GM12892 (cell line): Measurements from ENCODE around the gene DOCK6. TPM values are rescaled to one million over a fixed set of nuclear protein-coding genes. Genes with fewer than 3 reads are reported as not detected.

Experiments used
- DNase-seq: peaks from one replicate; pipeline ENCODE4 v3.0.0; 2011; ENCODE audit not compliant: insufficient read length
- FAIRE-seq: peaks from 2 replicates; lab custom pipeline; 2011; peaks lifted over from hg19 to GRCh38; lab: Jason Lieb, UNC
- POLR2A ChIP-seq: IDR thresholded peaks from 2 replicates; pipeline ENCODE4 v1.6.1; 2011; ENCODE audit warnings: low read depth, low read length, control low read depth
- POLR2AphosphoS5 ChIP-seq: IDR thresholded peaks from 2 replicates; pipeline ENCODE4 v1.6.1; 2011; ENCODE audit warnings: low read depth, low read length, control low read depth
- TAF1 ChIP-seq: IDR thresholded peaks from 2 replicates; pipeline ENCODE4 v1.6.1; 2011; ENCODE audit warnings: low read depth, mild to moderate bottlenecking, control low read depth, low read length, borderline replicate concordance
- polyA plus RNA-seq: library from polyadenylated mRNA; unstranded; fragments of >200 nt; gene quantifications from one replicate; pipeline ENCODE4 v1.2.1, GENCODE V29; 2012; ENCODE audit warnings: missing spikeins, inconsistent platforms; ENCODE audit not compliant: missing spikeins

The DOCK6 gene, protein sequence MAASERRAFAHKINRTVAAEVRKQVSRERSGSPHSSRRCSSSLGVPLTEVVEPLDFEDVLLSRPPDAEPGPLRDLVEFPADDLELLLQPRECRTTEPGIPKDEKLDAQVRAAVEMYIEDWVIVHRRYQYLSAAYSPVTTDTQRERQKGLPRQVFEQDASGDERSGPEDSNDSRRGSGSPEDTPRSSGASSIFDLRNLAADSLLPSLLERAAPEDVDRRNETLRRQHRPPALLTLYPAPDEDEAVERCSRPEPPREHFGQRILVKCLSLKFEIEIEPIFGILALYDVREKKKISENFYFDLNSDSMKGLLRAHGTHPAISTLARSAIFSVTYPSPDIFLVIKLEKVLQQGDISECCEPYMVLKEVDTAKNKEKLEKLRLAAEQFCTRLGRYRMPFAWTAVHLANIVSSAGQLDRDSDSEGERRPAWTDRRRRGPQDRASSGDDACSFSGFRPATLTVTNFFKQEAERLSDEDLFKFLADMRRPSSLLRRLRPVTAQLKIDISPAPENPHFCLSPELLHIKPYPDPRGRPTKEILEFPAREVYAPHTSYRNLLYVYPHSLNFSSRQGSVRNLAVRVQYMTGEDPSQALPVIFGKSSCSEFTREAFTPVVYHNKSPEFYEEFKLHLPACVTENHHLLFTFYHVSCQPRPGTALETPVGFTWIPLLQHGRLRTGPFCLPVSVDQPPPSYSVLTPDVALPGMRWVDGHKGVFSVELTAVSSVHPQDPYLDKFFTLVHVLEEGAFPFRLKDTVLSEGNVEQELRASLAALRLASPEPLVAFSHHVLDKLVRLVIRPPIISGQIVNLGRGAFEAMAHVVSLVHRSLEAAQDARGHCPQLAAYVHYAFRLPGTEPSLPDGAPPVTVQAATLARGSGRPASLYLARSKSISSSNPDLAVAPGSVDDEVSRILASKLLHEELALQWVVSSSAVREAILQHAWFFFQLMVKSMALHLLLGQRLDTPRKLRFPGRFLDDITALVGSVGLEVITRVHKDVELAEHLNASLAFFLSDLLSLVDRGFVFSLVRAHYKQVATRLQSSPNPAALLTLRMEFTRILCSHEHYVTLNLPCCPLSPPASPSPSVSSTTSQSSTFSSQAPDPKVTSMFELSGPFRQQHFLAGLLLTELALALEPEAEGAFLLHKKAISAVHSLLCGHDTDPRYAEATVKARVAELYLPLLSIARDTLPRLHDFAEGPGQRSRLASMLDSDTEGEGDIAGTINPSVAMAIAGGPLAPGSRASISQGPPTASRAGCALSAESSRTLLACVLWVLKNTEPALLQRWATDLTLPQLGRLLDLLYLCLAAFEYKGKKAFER (N-terminal part only)
- polyA plus RNA-seq, result 8.0 TPM

- DNase-seq, result no peak
- no peak for TF ChIP-seq POLR2A
- no peak for TF ChIP-seq TAF1
- no peak for TF ChIP-seq POLR2AphosphoS5
Measured at GRCh38 chr19:11261971-11262839, at the start of gene DOCK6. Gene DOCK6, minus strand, starts transcription at chr19:11262524. Its CDS starts 84 bp downstream, at chr19:11262440.

GRCh38 chr19:11306337-11306736, 44.0 kb upstream of the DOCK6 start:
- no peak for FAIRE-seq
- TF ChIP-seq POLR2A (no peak), POLR2AphosphoS5 (no peak), TAF1 (no peak)
- no peak for DNase-seq

More at GRCh38 chr19:11261971-11262839, at the start of gene DOCK6:
- FAIRE-seq, result no peak

GRCh38 chr19:11304936-11305335, 42.6 kb upstream of the DOCK6 start:
- DNase-seq (no peak), FAIRE-seq (no peak)
- TF ChIP-seq POLR2AphosphoS5 (no peak), POLR2A (no peak), TAF1 (no peak)

- FAIRE-seq (no peak), DNase-seq (no peak)
- TF ChIP-seq POLR2AphosphoS5, result no peak
- TF ChIP-seq TAF1, result no peak
- no peak for TF ChIP-seq POLR2A
Measured at GRCh38 chr19:11300811-11301120, 38.4 kb upstream of the DOCK6 start.

DNA sequence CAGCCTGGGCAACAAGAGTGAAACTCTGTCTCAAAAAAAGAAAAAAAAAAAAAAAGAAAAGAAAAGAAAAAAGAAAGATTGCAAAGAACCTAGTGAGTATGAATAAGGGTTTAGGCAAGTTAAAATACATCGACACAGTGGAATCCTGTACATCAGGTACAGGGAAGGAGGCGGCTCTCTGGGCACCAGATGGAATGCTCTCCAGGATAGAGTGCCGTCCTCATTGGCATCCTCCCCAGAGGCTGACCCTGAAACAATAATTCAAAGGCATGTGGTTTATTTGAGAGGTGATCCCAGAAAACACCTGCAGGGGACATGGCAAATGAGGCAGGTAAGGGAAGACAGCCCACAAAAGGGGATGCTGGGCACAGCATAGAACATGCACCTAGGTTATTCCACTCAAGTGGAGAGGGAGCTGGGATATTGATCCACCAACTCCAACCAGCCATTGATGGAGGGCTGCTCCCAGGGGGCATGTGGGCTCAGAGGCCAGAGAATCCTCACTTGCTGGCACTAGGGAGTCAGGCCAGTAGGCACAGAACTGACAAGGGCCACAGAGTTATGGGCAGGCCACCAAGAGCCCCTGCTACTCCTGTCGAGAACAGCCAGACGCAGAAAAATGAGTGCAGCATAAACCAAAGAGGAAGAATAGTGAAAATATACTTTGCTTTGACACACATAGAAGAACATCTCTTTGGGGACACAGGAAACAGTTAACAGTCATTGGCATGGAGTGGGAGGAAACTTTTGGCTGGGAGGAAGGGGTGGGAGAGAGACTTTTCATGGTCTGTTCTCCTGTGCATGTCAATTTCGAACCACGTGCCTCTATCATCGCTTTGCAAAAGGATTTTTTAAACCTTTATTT, 37.9 kb upstream of the DOCK6 start:
- DNase-seq (no peak), FAIRE-seq (no peak)
- TF ChIP-seq TAF1 (no peak), POLR2AphosphoS5 (no peak), POLR2A (no peak)

GRCh38 chr19:11296264-11296663, 33.9 kb upstream of the DOCK6 start:
- FAIRE-seq, result no peak
- no peak for TF ChIP-seq TAF1
- no peak for TF ChIP-seq POLR2AphosphoS5

DNA sequence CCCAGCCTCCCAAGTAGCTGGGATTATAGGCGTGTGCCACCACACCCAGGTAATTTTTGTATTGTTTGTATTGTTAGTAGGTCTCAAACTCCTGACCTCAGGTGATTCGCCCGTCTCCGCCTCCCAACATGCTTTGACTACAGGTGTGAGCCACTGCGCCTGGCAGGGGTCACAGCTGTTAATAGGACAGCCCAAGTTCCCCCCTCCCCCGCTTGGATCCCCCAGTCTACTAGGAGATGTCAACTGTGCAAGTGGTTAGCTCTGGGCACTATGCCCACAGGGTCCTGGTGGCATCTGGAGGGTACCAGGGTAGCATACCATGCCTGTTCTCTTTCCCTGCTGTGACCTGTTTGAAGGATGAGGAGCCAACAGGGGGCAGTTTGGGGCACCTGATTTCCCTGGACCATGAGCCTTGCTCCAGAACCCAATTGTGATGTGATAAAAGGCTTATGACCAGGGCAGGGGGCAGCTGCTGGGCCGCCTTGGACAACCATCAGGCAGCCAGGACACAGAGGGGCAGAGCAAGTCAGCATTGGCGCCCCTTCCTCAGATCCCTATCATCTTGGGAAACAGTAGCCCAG, 33.4 kb upstream of the DOCK6 start, which contains the start of gene TSPAN16:
TSPAN16 (plus strand) TSS at position 496 of the 581 bp plus-strand sequence. CDS start 138 bp downstream, outside the sequence.
- no peak for FAIRE-seq
- DNase-seq, result no peak
- TF ChIP-seq POLR2A, result no peak
- TF ChIP-seq TAF1, result no peak
- TF ChIP-seq POLR2AphosphoS5, result no peak

More at GRCh38 chr19:11296264-11296663, 33.9 kb upstream of the DOCK6 start:
- DNase-seq, result no peak

DNA sequence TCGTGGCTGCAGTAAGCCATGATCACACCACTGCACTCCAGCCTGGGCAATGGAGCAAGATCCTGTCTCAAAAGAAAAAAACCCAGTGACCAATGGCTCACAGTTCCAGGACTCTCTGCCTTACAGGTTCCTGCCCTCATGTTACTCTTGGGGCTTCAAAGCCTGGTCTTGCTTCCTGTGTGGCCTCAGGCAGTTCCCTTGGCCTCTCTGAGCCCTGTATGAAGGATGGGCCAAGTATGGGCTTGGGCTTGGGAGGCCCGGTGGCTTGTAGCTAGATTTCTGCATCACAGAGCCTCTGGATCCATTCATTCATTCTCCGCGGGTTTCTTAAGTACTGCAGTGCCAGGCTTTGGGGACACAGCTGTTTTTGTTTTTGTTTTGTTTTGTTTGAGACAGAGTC, 32.9 kb upstream of the DOCK6 start:
- FAIRE-seq (no peak), DNase-seq (no peak)
- no peak for TF ChIP-seq TAF1
- no peak for TF ChIP-seq POLR2AphosphoS5
- no peak for TF ChIP-seq POLR2A
